HepG2 (cell line): ENCODE measurements around the gene ZFP37. TPM values are rescaled to one million over a fixed set of nuclear protein-coding genes. Genes with fewer than 3 reads are reported as not detected.

Experiments used
- BHLHE40 ChIP-seq: IDR thresholded peaks from 2 replicates; pipeline ENCODE4 v1.6.1; 2011; ENCODE audit warnings: low read length, improper control_type of control experiment
- FOXP4 ChIP-seq: sonication (generic); formaldehyde crosslinking; IDR thresholded peaks from 2 replicates; pipeline ENCODE4 v1.4.0; 2020; ENCODE audit warnings: missing genetic modification reagents
- GZF1 ChIP-seq: sonication (generic); formaldehyde crosslinking; IDR thresholded peaks from 2 replicates; pipeline ENCODE4 v1.5.1; 2020; ENCODE audit warnings: mild to moderate bottlenecking, missing genetic modification reagents
- JUND ChIP-seq: sonication (generic); formaldehyde crosslinking; IDR thresholded peaks from 2 replicates; pipeline ENCODE4 v1.8.0; 2022; ENCODE audit warnings: mild to moderate bottlenecking, missing genetic modification reagents
- MTF1 ChIP-seq: sonication (generic); formaldehyde crosslinking; IDR thresholded peaks from 2 replicates; pipeline ENCODE4 v1.5.0; 2020; ENCODE audit warnings: missing genetic modification reagents
- RBFOX2 ChIP-seq: fragments of 200-400 bp; formaldehyde crosslinking; IDR thresholded peaks from 2 replicates; pipeline ENCODE4 v1.6.1; 2017; ENCODE audit warnings: low read depth, mild to moderate bottlenecking, low read length
- ZBTB20 ChIP-seq: sonication (generic); formaldehyde crosslinking; IDR thresholded peaks from 2 replicates; pipeline ENCODE4 v1.8.1; 2023; ENCODE audit warnings: missing genetic modification reagents, low read depth, mild to moderate bottlenecking, borderline replicate concordance
- ZFP36L1 ChIP-seq: sonication (generic); formaldehyde crosslinking; IDR thresholded peaks from 2 replicates; pipeline ENCODE4 v1.8.0; 2022; ENCODE audit warnings: mild to moderate bottlenecking, missing genetic modification reagents, moderate library complexity
- ZKSCAN1 ChIP-seq: fragments of 150-350 bp; IDR thresholded peaks from 2 replicates; pipeline ENCODE4 v1.6.1; 2014; ENCODE audit warnings: low read length
- ZMYM3 ChIP-seq: sonication (generic); formaldehyde crosslinking; IDR thresholded peaks from 2 replicates; pipeline ENCODE4 v1.5.1; 2020; ENCODE audit warnings: mild to moderate bottlenecking, missing genetic modification reagents
- ZNF160 ChIP-seq: sonication (generic); formaldehyde crosslinking; IDR thresholded peaks from 2 replicates; pipeline ENCODE4 v1.8.0; 2022; ENCODE audit warnings: mild to moderate bottlenecking, inconsistent platforms, missing genetic modification reagents
- ZNF296 ChIP-seq: sonication (generic); formaldehyde crosslinking; conservative IDR thresholded peaks from 2 replicates; pipeline ENCODE4 v1.5.0; 2020; ENCODE audit warnings: mild to moderate bottlenecking, missing genetic modification reagents
- ZNF451 ChIP-seq: sonication (generic); formaldehyde crosslinking; IDR thresholded peaks from 2 replicates; pipeline ENCODE4 v1.5.0; 2020; ENCODE audit warnings: mild to moderate bottlenecking, missing genetic modification reagents
- ZNF572 ChIP-seq: sonication (generic); formaldehyde crosslinking; IDR thresholded peaks from 2 replicates; pipeline ENCODE4 v1.5.1; 2020; ENCODE audit warnings: mild to moderate bottlenecking, missing genetic modification reagents
- ZNF674 ChIP-seq: sonication (generic); formaldehyde crosslinking; IDR thresholded peaks from 2 replicates; pipeline ENCODE4 v1.5.0; 2020; ENCODE audit warnings: low read depth, mild to moderate bottlenecking, missing genetic modification reagents
- polyA plus RNA-seq, 8 experiments: library from polyadenylated mRNA; depleted of rRNA in 3 of 8; stranded (reverse) in 7 of 8; unstranded in 1 of 8; fragments of >200 nt; fragmentation: Illumina TruSeq in 4 of 8; extraction: Trizol in 4 of 8; gene quantifications; 2 replicates each; pipeline versions ENCODE4 v1.2.1 to v1.2.3, GENCODE V29; 2011 to 2016; ENCODE audit warnings: low read depth in 4 of 8, missing spikeins in 1 of 8, mixed read lengths in 1 of 8; ENCODE audit not compliant: insufficient read depth in 1 of 8
- total RNA-seq, 5 experiments: library from RNA; depleted of rRNA; stranded (reverse); fragments of >200 nt; fragmentation: Illumina TruSeq; extraction: Trizol; gene quantifications; 2 replicates each; pipeline ENCODE4 v1.2.3, GENCODE V29; 2016; ENCODE audit warnings: low read depth in 1 of 5
- TF ChIP-seq, protein P1 (sequence below): sonication (generic); formaldehyde crosslinking; IDR thresholded peaks from 2 replicates; pipeline ENCODE4 v1.4.0; 2020; ENCODE audit warnings: mild to moderate bottlenecking, missing genetic modification reagents
- TF ChIP-seq, protein P2 (sequence below): sonication (generic); formaldehyde crosslinking; IDR thresholded peaks from 2 replicates; pipeline ENCODE4 v1.5.0; 2020; ENCODE audit warnings: mild to moderate bottlenecking, missing genetic modification reagents, borderline replicate concordance
- TF ChIP-seq, protein P3 (sequence below): sonication (generic); formaldehyde crosslinking; IDR thresholded peaks from 2 replicates; pipeline ENCODE4 v1.4.0; 2020; ENCODE audit warnings: mild to moderate bottlenecking, missing genetic modification reagents

ZFP37 gene
- total and polyA plus RNA-seq, 2 of the 13 experiments (the other 11 are each of a cell fraction or from before 2014, with no cell fraction given) = 1.1 to 3.7 TPM

- TF ChIP-seq FOXP4 (CRISPR knock-in tag) (peak; percentile 32; the same call in 1 of the 2 replicates), JUND (CRISPR knock-in tag) (no peak), GZF1 (CRISPR knock-in tag) (no peak), BHLHE40 (no peak), ZBTB20 (CRISPR knock-in tag) (no peak), MTF1 (CRISPR knock-in tag) (no peak), ZNF451 (CRISPR knock-in tag) (no peak), ZFP36L1 (CRISPR knock-in tag) (no peak; the same call in 1 of the 2 replicates), ZNF160 (CRISPR knock-in tag) (no peak), ZNF674 (CRISPR knock-in tag) (no peak), ZMYM3 (CRISPR knock-in tag) (no peak), RBFOX2 (peak; percentile 75), ZKSCAN1 (peak; percentile 65), ZNF572 (peak; percentile 80; the same call in 1 of the 2 replicates), ZNF296 (CRISPR knock-in tag) (no peak)
- TF ChIP-seq, protein P1, sequence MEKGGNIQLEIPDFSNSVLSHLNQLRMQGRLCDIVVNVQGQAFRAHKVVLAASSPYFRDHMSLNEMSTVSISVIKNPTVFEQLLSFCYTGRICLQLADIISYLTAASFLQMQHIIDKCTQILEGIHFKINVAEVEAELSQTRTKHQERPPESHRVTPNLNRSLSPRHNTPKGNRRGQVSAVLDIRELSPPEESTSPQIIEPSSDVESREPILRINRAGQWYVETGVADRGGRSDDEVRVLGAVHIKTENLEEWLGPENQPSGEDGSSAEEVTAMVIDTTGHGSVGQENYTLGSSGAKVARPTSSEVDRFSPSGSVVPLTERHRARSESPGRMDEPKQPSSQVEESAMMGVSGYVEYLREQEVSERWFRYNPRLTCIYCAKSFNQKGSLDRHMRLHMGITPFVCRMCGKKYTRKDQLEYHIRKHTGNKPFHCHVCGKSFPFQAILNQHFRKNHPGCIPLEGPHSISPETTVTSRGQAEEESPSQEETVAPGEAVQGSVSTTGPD (CRISPR knock-in tag) = no peak
- TF ChIP-seq, protein P2, sequence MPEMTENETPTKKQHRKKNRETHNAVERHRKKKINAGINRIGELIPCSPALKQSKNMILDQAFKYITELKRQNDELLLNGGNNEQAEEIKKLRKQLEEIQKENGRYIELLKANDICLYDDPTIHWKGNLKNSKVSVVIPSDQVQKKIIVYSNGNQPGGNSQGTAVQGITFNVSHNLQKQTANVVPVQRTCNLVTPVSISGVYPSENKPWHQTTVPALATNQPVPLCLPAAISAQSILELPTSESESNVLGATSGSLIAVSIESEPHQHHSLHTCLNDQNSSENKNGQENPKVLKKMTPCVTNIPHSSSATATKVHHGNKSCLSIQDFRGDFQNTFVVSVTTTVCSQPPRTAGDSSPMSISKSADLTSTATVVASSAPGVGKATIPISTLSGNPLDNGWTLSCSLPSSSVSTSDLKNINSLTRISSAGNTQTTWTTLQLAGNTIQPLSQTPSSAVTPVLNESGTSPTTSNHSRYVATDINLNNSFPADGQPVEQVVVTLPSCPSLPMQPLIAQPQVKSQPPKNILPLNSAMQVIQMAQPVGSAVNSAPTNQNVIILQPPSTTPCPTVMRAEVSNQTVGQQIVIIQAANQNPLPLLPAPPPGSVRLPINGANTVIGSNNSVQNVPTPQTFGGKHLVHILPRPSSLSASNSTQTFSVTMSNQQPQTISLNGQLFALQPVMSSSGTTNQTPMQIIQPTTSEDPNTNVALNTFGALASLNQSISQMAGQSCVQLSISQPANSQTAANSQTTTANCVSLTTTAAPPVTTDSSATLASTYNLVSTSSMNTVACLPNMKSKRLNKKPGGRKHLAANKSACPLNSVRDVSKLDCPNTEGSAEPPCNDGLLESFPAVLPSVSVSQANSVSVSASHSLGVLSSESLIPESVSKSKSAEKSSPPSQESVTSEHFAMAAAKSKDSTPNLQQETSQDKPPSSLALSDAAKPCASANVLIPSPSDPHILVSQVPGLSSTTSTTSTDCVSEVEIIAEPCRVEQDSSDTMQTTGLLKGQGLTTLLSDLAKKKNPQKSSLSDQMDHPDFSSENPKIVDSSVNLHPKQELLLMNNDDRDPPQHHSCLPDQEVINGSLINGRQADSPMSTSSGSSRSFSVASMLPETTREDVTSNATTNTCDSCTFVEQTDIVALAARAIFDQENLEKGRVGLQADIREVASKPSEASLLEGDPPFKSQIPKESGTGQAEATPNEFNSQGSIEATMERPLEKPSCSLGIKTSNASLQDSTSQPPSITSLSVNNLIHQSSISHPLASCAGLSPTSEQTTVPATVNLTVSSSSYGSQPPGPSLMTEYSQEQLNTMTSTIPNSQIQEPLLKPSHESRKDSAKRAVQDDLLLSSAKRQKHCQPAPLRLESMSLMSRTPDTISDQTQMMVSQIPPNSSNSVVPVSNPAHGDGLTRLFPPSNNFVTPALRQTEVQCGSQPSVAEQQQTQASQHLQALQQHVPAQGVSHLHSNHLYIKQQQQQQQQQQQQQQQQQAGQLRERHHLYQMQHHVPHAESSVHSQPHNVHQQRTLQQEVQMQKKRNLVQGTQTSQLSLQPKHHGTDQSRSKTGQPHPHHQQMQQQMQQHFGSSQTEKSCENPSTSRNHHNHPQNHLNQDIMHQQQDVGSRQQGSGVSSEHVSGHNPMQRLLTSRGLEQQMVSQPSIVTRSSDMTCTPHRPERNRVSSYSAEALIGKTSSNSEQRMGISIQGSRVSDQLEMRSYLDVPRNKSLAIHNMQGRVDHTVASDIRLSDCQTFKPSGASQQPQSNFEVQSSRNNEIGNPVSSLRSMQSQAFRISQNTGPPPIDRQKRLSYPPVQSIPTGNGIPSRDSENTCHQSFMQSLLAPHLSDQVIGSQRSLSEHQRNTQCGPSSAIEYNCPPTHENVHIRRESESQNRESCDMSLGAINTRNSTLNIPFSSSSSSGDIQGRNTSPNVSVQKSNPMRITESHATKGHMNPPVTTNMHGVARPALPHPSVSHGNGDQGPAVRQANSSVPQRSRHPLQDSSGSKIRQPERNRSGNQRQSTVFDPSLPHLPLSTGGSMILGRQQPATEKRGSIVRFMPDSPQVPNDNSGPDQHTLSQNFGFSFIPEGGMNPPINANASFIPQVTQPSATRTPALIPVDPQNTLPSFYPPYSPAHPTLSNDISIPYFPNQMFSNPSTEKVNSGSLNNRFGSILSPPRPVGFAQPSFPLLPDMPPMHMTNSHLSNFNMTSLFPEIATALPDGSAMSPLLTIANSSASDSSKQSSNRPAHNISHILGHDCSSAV = no peak
- TF ChIP-seq, protein P3, sequence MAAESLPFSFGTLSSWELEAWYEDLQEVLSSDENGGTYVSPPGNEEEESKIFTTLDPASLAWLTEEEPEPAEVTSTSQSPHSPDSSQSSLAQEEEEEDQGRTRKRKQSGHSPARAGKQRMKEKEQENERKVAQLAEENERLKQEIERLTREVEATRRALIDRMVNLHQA (CRISPR knock-in tag) = no peak
Measured at GRCh38 chr9:113056191-113057106, at the start of gene ZFP37 (continued).
